ENCODE measurements around the gene ZDHHC1.
A peak's percentile ranks its signal among the peaks of the same experiment; 100 is the strongest.

Gene ZDHHC1

GRCh38 chr16:67461600-67462278 lies 45.5 kb upstream of the ZDHHC1 start:
- H3K4me3 ChIP-seq, result no peak overlapping the region
- DNase-seq, result no peak
- H3K36me3 ChIP-seq, result no peaks in the 10 kb centered on the region
- peaks cover 0 to 81% (median 61%) of the 10 kb centered on the region in 4 donors for H3K4me1 ChIP-seq
- no peak overlapping the region for H3K27ac ChIP-seq
- H3K27me3 ChIP-seq, result no peaks in the 10 kb centered on the region
- H3K9me3 ChIP-seq, result no peaks in the 10 kb centered on the region
- TF ChIP-seq CTCF (IDR thresholded peaks at IDR 0.05), result no peak
- intact Hi-C loops (cut with DNase I; ENCODE audit: low total_unique reads), result loop anchor here (5.0 kb wide), 1 partner anchor 34 kb away; no protein-coding TSS in a partner anchor

- Histone ChIP-seq H3K27me3 (no peaks in the 10 kb centered on the region), H3K9me3 (no peaks in the 10 kb centered on the region), H3K36me3 (no peaks in the 10 kb centered on the region), H3K4me3 (no peak overlapping the region), H3K27ac (no peak overlapping the region), H3K4me1 (peaks cover 0 to 86% (median 63%) of the 10 kb centered on the region in 4 donors)
- no peak for DNase-seq
- TF ChIP-seq CTCF (IDR thresholded peaks at IDR 0.05), result no peak
- intact Hi-C loops (cut with DNase I; ENCODE audit: low total_unique reads), result loop anchor here (5.0 kb wide), 1 partner anchor 34 kb away; no protein-coding TSS in a partner anchor
Observed at GRCh38 chr16:67460961-67461360, 44.7 kb upstream of the ZDHHC1 start.

GRCh38 chr16:67460168-67460567 lies 43.9 kb upstream of the ZDHHC1 start:
- DNase-seq, result no peak
- H3K27me3 ChIP-seq, result no peaks in the 10 kb centered on the region
- no peaks in the 10 kb centered on the region for H3K36me3 ChIP-seq
- H3K9me3 ChIP-seq, result no peaks in the 10 kb centered on the region
- intact Hi-C loops (cut with DNase I; ENCODE audit: low total_unique reads), result loop anchor here (5.0 kb wide), 1 partner anchor 33 kb away; no protein-coding TSS in a partner anchor
- no peak for TF ChIP-seq CTCF (IDR thresholded peaks at IDR 0.05)
- H3K4me3 ChIP-seq, result no peak overlapping the region
- peak overlapping the region in 1 of 2 donors; percentile 54 for H3K27ac ChIP-seq
- peaks cover 0 to 85% (median 57%) of the 10 kb centered on the region in 4 donors for H3K4me1 ChIP-seq

- H3K27me3 ChIP-seq, result no peaks in the 10 kb centered on the region
- H3K36me3 ChIP-seq, result no peaks in the 10 kb centered on the region
- intact Hi-C loops (cut with DNase I; ENCODE audit: low total_unique reads), result loop anchor here (5.0 kb wide), 1 partner anchor 33 kb away; no protein-coding TSS in a partner anchor
- H3K4me3 ChIP-seq, result no peak overlapping the region
- H3K4me1 ChIP-seq, result peaks cover 0 to 83% (median 53%) of the 10 kb centered on the region in 4 donors
- H3K9me3 ChIP-seq, result no peaks in the 10 kb centered on the region
- peak overlapping the region; percentile 46 to 54 for H3K27ac ChIP-seq
- TF ChIP-seq CTCF (IDR thresholded peaks at IDR 0.05), result no peak
- DNase-seq, result no peak
Observed at GRCh38 chr16:67459861-67460150, 43.5 kb upstream of the ZDHHC1 start.

- Histone ChIP-seq H3K4me1 (peaks cover 0 to 78% (median 50%) of the 10 kb centered on the region in 4 donors), H3K27ac (peak overlapping the region; percentile 46 to 54), H3K36me3 (no peaks in the 10 kb centered on the region), H3K4me3 (no peak overlapping the region), H3K27me3 (no peaks in the 10 kb centered on the region), H3K9me3 (no peaks in the 10 kb centered on the region)
- DNase-seq, result no peak
- no peak for TF ChIP-seq CTCF (IDR thresholded peaks at IDR 0.05)
- intact Hi-C loops (cut with DNase I; ENCODE audit: low total_unique reads), result no loop called here
Observed at GRCh38 chr16:67459066-67459860, 43.0 kb upstream of the ZDHHC1 start.
